SU-DHL-6 (cell line): ENCODE results near the gene ID3.

ENCODE experiments used
- H2AFZ ChIP-seq: fragments of 200-600 bp; sonication (generic); 2 replicates; pipeline ENCODE4 v1.6.1; 2014; ENCODE audit warnings: low read depth, mild to moderate bottlenecking, moderate library complexity, mixed read lengths, antibody characterized with exemption, low read length; ENCODE audit not compliant: severe bottlenecking
- H3F3A ChIP-seq: fragments of 200-600 bp; shearing (Covaris generic); 2 replicates; pipeline ENCODE4 v1.6.0; 2016; ENCODE audit warnings: antibody characterized with exemption, mild to moderate bottlenecking; ENCODE audit not compliant: insufficient read depth
- H3K27ac ChIP-seq: fragments of 200-600 bp; sonication (generic); 2 replicates; pipeline ENCODE4 v1.5.1; 2016; ENCODE audit warnings: low read depth, mild to moderate bottlenecking, low read length, moderate library complexity, mixed read lengths
- H3K27me3 ChIP-seq: fragments of 200-600 bp; sonication (generic), shearing (Covaris generic); 2 replicates; pipeline ENCODE4 v1.6.0; 2014; ENCODE audit warnings: mild to moderate bottlenecking, low read length
- H3K36me3 ChIP-seq: fragments of 200-600 bp; sonication (generic); 2 replicates; pipeline ENCODE4 v1.6.1; 2014; ENCODE audit warnings: mild to moderate bottlenecking, low read length, mixed read lengths
- H3K4me2 ChIP-seq: fragments of 300-600, 200-600 bp; shearing (Covaris generic), sonication (generic); 2 replicates; pipeline ENCODE4 v1.6.0; 2014; ENCODE audit warnings: low read length, low read depth, mild to moderate bottlenecking; ENCODE audit not compliant: poor library complexity, severe bottlenecking
- H3K4me3 ChIP-seq: fragments of 200-600 bp; sonication (generic); 2 replicates; pipeline ENCODE4 v1.5.1; 2014; ENCODE audit warnings: antibody characterized with exemption, low read length, mild to moderate bottlenecking, mixed read lengths; ENCODE audit not compliant: insufficient read depth, poor library complexity, severe bottlenecking
- H3K79me2 ChIP-seq: fragments of 200-600 bp; sonication (generic); 2 replicates; pipeline ENCODE4 v1.6.1; 2014; ENCODE audit warnings: mild to moderate bottlenecking, low read length, moderate library complexity; ENCODE audit not compliant: insufficient read depth
- H3K9ac ChIP-seq: fragments of 200-600 bp; sonication (generic); 2 replicates; pipeline ENCODE4 v1.7.0; 2014; ENCODE audit warnings: mild to moderate bottlenecking, low read length
- H3K9me2 ChIP-seq: fragments of 200-600 bp; sonication (generic); replicated peaks from 2 replicates; pipeline ENCODE4 v1.6.1; 2014; ENCODE audit warnings: low read length; ENCODE audit not compliant: insufficient read depth
- H3K9me3 ChIP-seq: fragments of 200-600 bp; sonication (generic); 2 replicates; pipeline ENCODE4 v1.6.1; 2014; ENCODE audit warnings: low read length, mixed read lengths; ENCODE audit not compliant: insufficient read depth
- H4K20me1 ChIP-seq: fragments of 200-600 bp; sonication (generic); 2 replicates; pipeline ENCODE4 v1.6.1; 2014; ENCODE audit warnings: low read depth, mild to moderate bottlenecking, antibody characterized with exemption, low read length, moderate library complexity, mixed read lengths
- CTCF ChIP-seq: fragments of 200-600 bp; sonication (generic); IDR thresholded peaks from one replicate; pipeline ENCODE4 v1.5.1; 2017; ENCODE audit warnings: antibody characterized with exemption, mild to moderate bottlenecking, low read length, moderate library complexity; ENCODE audit not compliant: insufficient read depth, poor library complexity, severe bottlenecking
- EZH2phosphoT487 ChIP-seq: fragments of 200-600 bp; sonication (generic), shearing (Covaris generic); conservative IDR thresholded peaks from 2 replicates; pipeline ENCODE4 v1.6.1; 2018; ENCODE audit warnings: mild to moderate bottlenecking, antibody characterized with exemption, low read length, moderate library complexity, mixed read lengths

Gene ID3

GRCh38 chr1:23563755-23564374, 4.6 kb upstream of the ID3 start:
- H3K4me2 ChIP-seq, result no peak overlapping the region
- no peak overlapping the region for H3K4me3 ChIP-seq
- no peaks in the 10 kb centered on the region for H3K9me3 ChIP-seq
- peaks cover 3% of the 10 kb centered on the region for H3K79me2 ChIP-seq
- H3K27me3 ChIP-seq, result no peaks in the 10 kb centered on the region
- H3F3A ChIP-seq, result peaks cover 7% of the 10 kb centered on the region
- no peak overlapping the region for H3K9ac ChIP-seq
- no peak overlapping the region for H3K27ac ChIP-seq
- no peaks in the 10 kb centered on the region for H4K20me1 ChIP-seq
- H3K36me3 ChIP-seq, result no peaks in the 10 kb centered on the region
- no peaks in the 10 kb centered on the region for H3K9me2 ChIP-seq
- H2AFZ ChIP-seq, result no peak overlapping the region
- no peak for TF ChIP-seq CTCF
- no peak for TF ChIP-seq EZH2phosphoT487

- no peak overlapping the region for H2AFZ ChIP-seq
- no peak overlapping the region for H3K9ac ChIP-seq
- no peaks in the 10 kb centered on the region for H4K20me1 ChIP-seq
- no peak for TF ChIP-seq CTCF
- TF ChIP-seq EZH2phosphoT487, result no peak
- H3K4me2 ChIP-seq, result no peak overlapping the region
- H3K4me3 ChIP-seq, result no peak overlapping the region
- peaks cover 16% of the 10 kb centered on the region for H3F3A ChIP-seq
- peaks cover 9% of the 10 kb centered on the region for H3K79me2 ChIP-seq
- H3K9me3 ChIP-seq, result no peaks in the 10 kb centered on the region
- no peak overlapping the region for H3K27ac ChIP-seq
- no peaks in the 10 kb centered on the region for H3K9me2 ChIP-seq
- H3K27me3 ChIP-seq, result no peaks in the 10 kb centered on the region
- no peaks in the 10 kb centered on the region for H3K36me3 ChIP-seq
Observed at GRCh38 chr1:23563003-23563402, 3.7 kb upstream of the ID3 start.

- no peak overlapping the region for H2AFZ ChIP-seq
- H3K27me3 ChIP-seq, result no peaks in the 10 kb centered on the region
- no peaks in the 10 kb centered on the region for H3K9me3 ChIP-seq
- no peak overlapping the region for H3K9ac ChIP-seq
- H3K36me3 ChIP-seq, result no peaks in the 10 kb centered on the region
- no peak overlapping the region for H3K4me3 ChIP-seq
- TF ChIP-seq EZH2phosphoT487, result no peak
- no peak for TF ChIP-seq CTCF
- H4K20me1 ChIP-seq, result no peaks in the 10 kb centered on the region
- H3F3A ChIP-seq, result peaks cover 23% of the 10 kb centered on the region
- H3K9me2 ChIP-seq, result no peaks in the 10 kb centered on the region
- no peak overlapping the region for H3K4me2 ChIP-seq
- no peak overlapping the region for H3K27ac ChIP-seq
- peaks cover 9% of the 10 kb centered on the region for H3K79me2 ChIP-seq
Observed at GRCh38 chr1:23562137-23562876, 3.0 kb upstream of the ID3 start.
